ENCODE measurements around the gene PIH1D1. TPM values are rescaled to one million over a fixed set of nuclear protein-coding genes. Genes with fewer than 3 reads are reported as not detected.

Gene PIH1D1
- total RNA-seq, 1 experiment from 2014 or later, result 116 TPM

DNA sequence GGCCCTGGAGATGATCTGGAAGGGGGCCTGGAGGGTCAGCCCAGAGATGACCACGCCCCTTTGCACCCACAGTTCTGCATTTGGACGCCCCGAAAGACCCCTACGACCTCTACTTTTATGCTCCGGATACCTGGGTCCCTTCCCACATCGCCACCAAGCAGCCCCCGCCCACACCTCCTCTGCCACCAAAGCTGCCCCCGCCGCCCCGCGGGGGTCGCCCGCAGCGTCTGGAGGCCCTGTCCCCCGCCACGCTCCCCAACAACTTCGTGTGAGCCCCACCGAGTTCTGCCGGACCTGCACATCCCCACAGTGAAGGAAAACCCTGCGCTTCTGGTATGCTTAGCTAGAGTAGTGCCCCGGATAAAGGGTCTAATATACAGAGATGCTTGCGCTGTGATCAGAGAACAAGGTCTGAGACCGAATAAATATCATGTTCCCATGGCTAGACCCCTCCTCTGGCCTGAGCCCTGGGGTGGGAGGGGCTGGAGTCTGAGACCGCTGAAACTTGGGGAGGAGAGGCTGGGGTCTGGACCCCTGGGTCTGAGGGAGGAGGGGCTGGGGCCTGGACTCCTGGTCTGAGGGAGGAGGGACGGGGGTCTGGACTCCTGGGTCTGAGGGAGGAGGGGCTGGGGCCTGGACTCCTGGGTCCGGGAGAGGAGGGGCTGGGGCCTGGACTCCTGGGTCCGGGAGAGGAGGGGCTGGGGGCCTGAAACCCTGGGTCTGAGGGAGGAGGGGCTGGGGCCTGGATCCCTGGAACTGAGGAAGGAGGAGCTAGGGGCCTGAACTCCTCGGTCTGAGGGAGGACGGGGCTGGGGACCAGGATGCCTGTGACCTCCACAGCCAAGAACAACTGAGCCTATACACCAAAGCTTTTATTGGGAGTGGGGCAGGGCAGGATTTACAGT, 22.8 kb downstream of the PIH1D1 start:
- Mint-ChIP-seq H3K4me3 (ENCODE audit: unreplicated experiment) (no peak overlapping the region), H3K36me3 (ENCODE audit: insufficient read depth, unreplicated experiment) (no peaks in the 10 kb centered on the region), H3K4me1 (ENCODE audit: insufficient read depth, unreplicated experiment) (peaks cover 1% of the 10 kb centered on the region), H3K27me3 (ENCODE audit: insufficient read depth, unreplicated experiment) (peaks cover 63% of the 10 kb centered on the region), H3K9me3 (ENCODE audit: unreplicated experiment) (no peaks in the 10 kb centered on the region), H3K27ac (ENCODE audit: low read depth, unreplicated experiment) (no peak overlapping the region)
- no peak for DNase-seq (ENCODE audit: unreplicated experiment)
- intact Hi-C loops (cut with micrococcal nuclease), result no loop called here
- TF ChIP-seq, protein P1, sequence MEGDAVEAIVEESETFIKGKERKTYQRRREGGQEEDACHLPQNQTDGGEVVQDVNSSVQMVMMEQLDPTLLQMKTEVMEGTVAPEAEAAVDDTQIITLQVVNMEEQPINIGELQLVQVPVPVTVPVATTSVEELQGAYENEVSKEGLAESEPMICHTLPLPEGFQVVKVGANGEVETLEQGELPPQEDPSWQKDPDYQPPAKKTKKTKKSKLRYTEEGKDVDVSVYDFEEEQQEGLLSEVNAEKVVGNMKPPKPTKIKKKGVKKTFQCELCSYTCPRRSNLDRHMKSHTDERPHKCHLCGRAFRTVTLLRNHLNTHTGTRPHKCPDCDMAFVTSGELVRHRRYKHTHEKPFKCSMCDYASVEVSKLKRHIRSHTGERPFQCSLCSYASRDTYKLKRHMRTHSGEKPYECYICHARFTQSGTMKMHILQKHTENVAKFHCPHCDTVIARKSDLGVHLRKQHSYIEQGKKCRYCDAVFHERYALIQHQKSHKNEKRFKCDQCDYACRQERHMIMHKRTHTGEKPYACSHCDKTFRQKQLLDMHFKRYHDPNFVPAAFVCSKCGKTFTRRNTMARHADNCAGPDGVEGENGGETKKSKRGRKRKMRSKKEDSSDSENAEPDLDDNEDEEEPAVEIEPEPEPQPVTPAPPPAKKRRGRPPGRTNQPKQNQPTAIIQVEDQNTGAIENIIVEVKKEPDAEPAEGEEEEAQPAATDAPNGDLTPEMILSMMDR (IDR thresholded peaks at IDR 0.05; ENCODE audit: unreplicated experiment), result no peak
- no TSS peak for BruUV-seq (replicated peaks)
- CTCF ChIA-PET, result interaction anchor here (0.5 to 0.6 kb wide), 3 partner anchors 45 to 179 kb away, joined by 3 to 4 read pairs (median 3); partner anchors contain the start of gene FLT3LG
- POLR2A ChIA-PET, result interaction anchor here (1.0 kb wide), 1 partner anchor 14 kb away, joined by 3 read pairs; no protein-coding TSS in a partner anchor

DNA sequence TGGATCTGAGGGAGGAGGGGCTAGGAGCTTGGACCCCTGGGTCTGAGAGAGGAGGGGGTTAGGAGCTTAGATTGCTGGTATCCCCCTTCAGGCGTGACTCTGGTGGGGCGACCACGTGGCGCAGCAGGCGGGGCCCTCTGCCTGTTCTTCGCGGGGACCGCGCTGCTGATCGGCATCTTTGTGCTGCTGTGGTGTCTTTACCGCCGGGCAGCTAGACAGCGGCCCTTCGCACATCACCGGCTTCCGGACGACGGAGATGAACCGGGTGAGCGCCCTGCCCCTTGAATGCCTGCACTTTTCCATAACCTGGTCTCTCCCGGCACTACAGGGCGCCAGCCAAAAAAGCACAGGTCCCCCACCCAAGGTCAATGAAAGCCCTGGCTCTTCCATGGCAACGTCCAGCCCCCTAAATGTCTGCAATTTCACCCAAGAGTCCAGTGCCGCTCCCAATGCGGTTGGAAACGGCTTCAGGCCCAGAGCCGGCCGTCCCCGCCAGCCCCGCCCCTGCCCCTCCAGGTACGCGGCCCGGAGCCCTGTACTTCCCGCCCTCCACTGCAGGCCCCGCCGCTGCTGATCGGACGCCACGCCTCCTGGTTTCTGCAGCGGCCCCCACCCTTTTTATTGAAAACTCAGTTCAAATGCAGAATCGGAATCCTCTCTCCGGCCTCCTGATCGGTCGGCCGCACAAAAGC, 23.6 kb downstream of the PIH1D1 start:
- H3K9me3 Mint-ChIP-seq (ENCODE audit: unreplicated experiment), result no peaks in the 10 kb centered on the region
- POLR2A ChIA-PET, result interaction anchor here (1.1 kb wide), 1 partner anchor 46 kb away, joined by 3 read pairs; no protein-coding TSS in a partner anchor
- peaks cover 6% of the 10 kb centered on the region for H3K4me1 Mint-ChIP-seq (ENCODE audit: insufficient read depth, unreplicated experiment)
- DNase-seq (ENCODE audit: unreplicated experiment), result no peak
- H3K4me3 Mint-ChIP-seq (ENCODE audit: unreplicated experiment), result no peak overlapping the region
- intact Hi-C loops (cut with micrococcal nuclease), result no loop called here
- CTCF ChIA-PET, result interaction anchor here (0.7 to 1.0 kb wide), 2 partner anchors 49 to 69 kb away, joined by 3 to 4 read pairs; no protein-coding TSS in a partner anchor
- no peak overlapping the region for H3K27ac Mint-ChIP-seq (ENCODE audit: low read depth, unreplicated experiment)
- TF ChIP-seq, protein P1 (IDR thresholded peaks at IDR 0.05; ENCODE audit: unreplicated experiment), result no peak
- no TSS peak for BruUV-seq (replicated peaks)
- peaks cover 71% of the 10 kb centered on the region for H3K27me3 Mint-ChIP-seq (ENCODE audit: insufficient read depth, unreplicated experiment)
- H3K36me3 Mint-ChIP-seq (ENCODE audit: insufficient read depth, unreplicated experiment), result no peaks in the 10 kb centered on the region

DNA sequence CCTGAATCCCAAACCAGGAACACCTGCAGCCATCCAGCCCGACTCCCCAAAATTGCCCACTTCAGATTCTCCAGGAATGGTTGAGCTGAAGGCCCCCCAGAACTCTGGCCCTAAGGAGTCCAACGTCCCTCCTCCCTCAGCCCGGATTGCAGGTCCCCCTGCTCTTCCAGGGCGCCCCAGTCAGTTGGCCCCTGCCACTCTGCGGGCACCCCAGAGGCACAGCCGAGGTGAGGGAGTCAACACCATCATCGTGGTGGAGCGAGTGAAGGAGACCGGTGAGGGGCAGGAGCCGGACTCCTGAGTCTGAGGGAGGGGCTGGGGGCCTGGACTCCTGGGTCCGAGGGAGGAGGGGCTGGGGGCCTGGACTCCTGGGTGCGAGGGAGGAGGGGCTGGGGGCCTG, 24.3 kb downstream of the PIH1D1 start:
- no peak for DNase-seq (ENCODE audit: unreplicated experiment)
- CTCF ChIA-PET, result interaction anchor here (0.7 to 1.1 kb wide), 3 partner anchors 16 to 69 kb away, joined by 3 to 4 read pairs (median 3); no protein-coding TSS in a partner anchor
- Mint-ChIP-seq H3K36me3 (ENCODE audit: insufficient read depth, unreplicated experiment) (no peaks in the 10 kb centered on the region), H3K27ac (ENCODE audit: low read depth, unreplicated experiment) (no peak overlapping the region), H3K4me1 (ENCODE audit: insufficient read depth, unreplicated experiment) (peaks cover 6% of the 10 kb centered on the region), H3K4me3 (ENCODE audit: unreplicated experiment) (no peak overlapping the region), H3K9me3 (ENCODE audit: unreplicated experiment) (no peaks in the 10 kb centered on the region), H3K27me3 (ENCODE audit: insufficient read depth, unreplicated experiment) (peaks cover 77% of the 10 kb centered on the region)
- POLR2A ChIA-PET, result interaction anchor here (1.1 kb wide), 1 partner anchor 45 kb away, joined by 3 read pairs; no protein-coding TSS in a partner anchor
- intact Hi-C loops (cut with micrococcal nuclease), result no loop called here
- no TSS peak for BruUV-seq (replicated peaks)
- TF ChIP-seq, protein P1 (IDR thresholded peaks at IDR 0.05; ENCODE audit: unreplicated experiment), result no peak

Measured in MCF 10A (cell line).